B cell (primary cell): Measurements from ENCODE around the gene LDLRAD3. TPM values are rescaled to one million over a fixed set of nuclear protein-coding genes. Genes with fewer than 3 reads are reported as not detected.

Source experiments
- ATAC-seq: fragments of 200-7000 bp; cut with Tn5 transposase; one replicate; pipeline ENCODE4 v1.10.0; 2021; ENCODE audit warnings: low read depth, mild to moderate bottlenecking, moderate number of reproducible peaks, moderate library complexity
- CTCF ChIA-PET: fragments of 350-600 bp; sonication (Branson Sonifier 250); formaldehyde crosslinking; loops from one replicate; lab custom pipeline; 2021; ENCODE audit warnings: antibody characterized with exemption, inconsistent platforms; lab: Charles Lee
- POLR2A ChIA-PET: fragments of 350-600 bp; sonication (Branson Sonifier 250); formaldehyde crosslinking; loops from one replicate; lab custom pipeline; 2021; ENCODE audit warnings: antibody characterized with exemption; lab: Charles Lee
- DNase-seq: peaks from one replicate; pipeline ENCODE4 v3.0.0; 2013
- H2AFZ ChIP-seq: 2 replicates; pipeline ENCODE4 v1.6.1; 2012; ENCODE audit warnings: mild to moderate bottlenecking, low read depth, low read length; ENCODE audit not compliant: insufficient read depth, poor library complexity, severe bottlenecking
- H3K27ac ChIP-seq, 2 donors: 1 replicate in 1 of 2; 2 replicates in 1 of 2; pipeline ENCODE4 v1.5.1; 2012 to 2013; ENCODE audit warnings: low read length in 2 of 2, mild to moderate bottlenecking in 2 of 2, moderate library complexity in 1 of 2
- H3K27me3 ChIP-seq, 4 experiments: fragments of 200-600 bp in 1 of 4; sonication (generic) in 1 of 4; replicated peaks in 1 of 4; 1 replicate in 2 of 4; 2 replicates in 2 of 4; pipeline versions ENCODE4 v1.6.1 to v1.7.0; 2013 to 2016; ENCODE audit warnings: low read length in 3 of 4, mild to moderate bottlenecking in 2 of 4, mixed read lengths in 1 of 4, moderate library complexity in 1 of 4; ENCODE audit not compliant: insufficient read depth in 4 of 4, control insufficient read depth in 3 of 4; ENCODE audit errors: control extremely low read depth in 1 of 4
- H3K36me3 ChIP-seq, 2 experiments: replicated peaks in 1 of 2; 1 replicate in 1 of 2; 2 replicates in 1 of 2; pipeline versions ENCODE4 v1.6.1 to v1.7.1; 2013; ENCODE audit warnings: low read length in 1 of 2; ENCODE audit not compliant: insufficient read depth in 2 of 2, control insufficient read depth in 1 of 2; ENCODE audit errors: control extremely low read depth in 1 of 2, extremely low read depth in 1 of 2
- H3K4me1 ChIP-seq, 2 donors: fragments of 200-600 bp in 1 of 2; sonication (generic) in 1 of 2; 1 replicate in 1 of 2; 2 replicates in 1 of 2; pipeline versions ENCODE4 v1.5.1 to v1.6.1; 2013 to 2017; ENCODE audit warnings: low read length in 2 of 2; ENCODE audit not compliant: control insufficient read depth in 2 of 2, insufficient read depth in 2 of 2
- H3K4me2 ChIP-seq: replicated peaks from 2 replicates; pipeline ENCODE3; 2012; ENCODE audit warnings: mild to moderate bottlenecking, low read depth, low read length; ENCODE audit not compliant: poor library complexity, severe bottlenecking
- H3K4me3 ChIP-seq, 5 experiments: fragments of 200-600 bp in 1 of 5; sonication (generic) in 1 of 5; 1 replicate in 3 of 5; 2 replicates in 2 of 5; pipeline versions ENCODE4 v1.5.1 to v1.7.0; 2011 to 2016; ENCODE audit warnings: low read length in 4 of 5, mild to moderate bottlenecking in 4 of 5, low read depth in 2 of 5, control low read depth in 1 of 5, moderate library complexity in 1 of 5; ENCODE audit not compliant: insufficient read depth in 1 of 5; ENCODE audit errors: control extremely low read depth in 1 of 5, extremely low read depth in 1 of 5
- H3K79me2 ChIP-seq: fragments of 200-600 bp; sonication (generic); one replicate; pipeline ENCODE4 v1.6.0; 2016; ENCODE audit warnings: low read length; ENCODE audit not compliant: control insufficient read depth, insufficient read depth
- H3K9ac ChIP-seq: fragments of 200-600 bp; sonication (generic); 2 replicates; pipeline ENCODE4 v1.6.1; 2017; ENCODE audit warnings: mild to moderate bottlenecking, low read length, moderate library complexity
- H3K9me3 ChIP-seq, 3 donors: one replicate each; pipeline versions ENCODE4 v1.6.1 to v1.7.1; 2013; ENCODE audit warnings: low read length in 2 of 3; ENCODE audit not compliant: control insufficient read depth in 2 of 3, insufficient read depth in 1 of 3; ENCODE audit errors: control extremely low read depth in 1 of 3
- H4K20me1 ChIP-seq: 2 replicates; pipeline ENCODE4 v1.6.0; 2012; ENCODE audit warnings: mild to moderate bottlenecking, low read length; ENCODE audit not compliant: insufficient read depth, control insufficient read depth, poor library complexity, severe bottlenecking
- H3K27ac Mint-ChIP-seq: one replicate; pipeline ENCODE4 v1.8.0; 2021; ENCODE audit warnings: mixed read lengths
- H3K27me3 Mint-ChIP-seq: one replicate; pipeline ENCODE4 v1.8.0; 2021; ENCODE audit warnings: mixed read lengths
- H3K4me1 Mint-ChIP-seq: one replicate; pipeline ENCODE4 v1.8.0; 2021; ENCODE audit warnings: mixed read lengths
- H3K4me3 Mint-ChIP-seq: one replicate; pipeline ENCODE4 v1.8.0; 2021; ENCODE audit warnings: mixed read lengths
- H3K9me3 Mint-ChIP-seq: one replicate; pipeline ENCODE4 v1.8.0; 2022; ENCODE audit warnings: mixed read lengths; ENCODE audit not compliant: insufficient read depth
- EZH2 ChIP-seq: IDR thresholded peaks from 2 replicates; pipeline ENCODE4 v1.6.1; 2012; ENCODE audit warnings: borderline replicate concordance, low read depth, mild to moderate bottlenecking, moderate library complexity, low read length; ENCODE audit not compliant: insufficient read depth, poor library complexity, severe bottlenecking
- WGBS: methylation state at CpG from one replicate; pipeline ENCODE4 v1.1.5; 2013; ENCODE audit warnings: missing lambda C conversion rate; ENCODE audit not compliant: insufficient coverage; 5-methylcytosine and 5-hydroxymethylcytosine counted together
- intact Hi-C: fragments of 100-400 bp; cut with micrococcal nuclease; formaldehyde crosslinking; loops from one replicate; pipeline ENCODE4 v1.10.0; 2022
- polyA plus RNA-seq: library from polyadenylated mRNA; depleted of rRNA; stranded (reverse); fragments of >200 nt; gene quantifications from 2 replicates; pipeline ENCODE4 v1.2.3, GENCODE V29; 2012
- total RNA-seq, 2 donors: library from RNA; stranded (reverse); fragments of 120-200 nt in 1 of 2; gene quantifications; 1 replicate in 1 of 2; 2 replicates in 1 of 2; pipeline versions ENCODE4 v1.2.3 to v1.2.4, GENCODE V29; 2013 to 2022
- TF ChIP-seq, protein P1 (sequence below): fragments of 200-600 bp; IDR thresholded peaks from one replicate; pipeline ENCODE4 v1.8.0; 2022; ENCODE audit warnings: antibody characterized with exemption, mild to moderate bottlenecking

The LDLRAD3 gene
- total and polyA plus RNA-seq, 2 donors (not counting 1 experiment from before 2014, with no cell fraction given) = 0.01 TPM; not detected in 1

DNA sequence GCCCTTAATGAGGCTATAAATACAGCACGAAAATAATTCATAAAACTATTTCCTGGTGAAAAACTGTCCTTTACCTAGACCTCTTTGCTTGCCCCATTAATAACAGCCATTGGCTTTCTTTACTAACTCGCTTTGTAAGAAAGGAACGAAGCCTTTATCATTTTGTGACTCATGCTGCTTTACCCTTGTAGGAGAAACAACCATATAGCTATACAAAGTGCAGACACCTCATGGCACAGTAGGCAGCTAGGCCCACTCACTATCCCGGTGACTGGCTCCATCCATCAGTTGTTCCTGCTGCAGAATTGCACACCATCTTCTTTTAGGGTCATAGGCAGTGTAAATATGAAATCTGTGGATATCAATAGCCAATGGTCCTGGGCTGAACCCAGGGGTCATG, 85.8 kb downstream of the LDLRAD3 start:
- no peaks in the 10 kb centered on the region for H4K20me1 ChIP-seq
- peaks cover 3% of the 10 kb centered on the region for H3K27me3 Mint-ChIP-seq
- H3K79me2 ChIP-seq = no peaks in the 10 kb centered on the region
- H3K4me1 ChIP-seq = no peaks in the 10 kb centered on the region
- H3K9ac ChIP-seq = no peak overlapping the region
- no peak overlapping the region for H3K4me2 ChIP-seq
- H3K9me3 ChIP-seq = no peaks in the 10 kb centered on the region
- no peak overlapping the region for H3K4me3 ChIP-seq
- H3K4me1 Mint-ChIP-seq = no peaks in the 10 kb centered on the region
- ATAC-seq = no peak
- 96% methylated on average over 3 of the region's 4 CpGs for WGBS
- no peaks in the 10 kb centered on the region for H3K9me3 Mint-ChIP-seq
- ChIA-PET POLR2A (no interaction called here), CTCF (no interaction called here)
- H3K36me3 ChIP-seq = no peaks in the 10 kb centered on the region
- intact Hi-C loops = no loop called here
- no peak overlapping the region for H3K27ac Mint-ChIP-seq
- no peak overlapping the region for H3K4me3 Mint-ChIP-seq
- no peak overlapping the region for H2AFZ ChIP-seq
- H3K27ac ChIP-seq = no peak overlapping the region
- no peak for DNase-seq
- TF ChIP-seq, protein P1, sequence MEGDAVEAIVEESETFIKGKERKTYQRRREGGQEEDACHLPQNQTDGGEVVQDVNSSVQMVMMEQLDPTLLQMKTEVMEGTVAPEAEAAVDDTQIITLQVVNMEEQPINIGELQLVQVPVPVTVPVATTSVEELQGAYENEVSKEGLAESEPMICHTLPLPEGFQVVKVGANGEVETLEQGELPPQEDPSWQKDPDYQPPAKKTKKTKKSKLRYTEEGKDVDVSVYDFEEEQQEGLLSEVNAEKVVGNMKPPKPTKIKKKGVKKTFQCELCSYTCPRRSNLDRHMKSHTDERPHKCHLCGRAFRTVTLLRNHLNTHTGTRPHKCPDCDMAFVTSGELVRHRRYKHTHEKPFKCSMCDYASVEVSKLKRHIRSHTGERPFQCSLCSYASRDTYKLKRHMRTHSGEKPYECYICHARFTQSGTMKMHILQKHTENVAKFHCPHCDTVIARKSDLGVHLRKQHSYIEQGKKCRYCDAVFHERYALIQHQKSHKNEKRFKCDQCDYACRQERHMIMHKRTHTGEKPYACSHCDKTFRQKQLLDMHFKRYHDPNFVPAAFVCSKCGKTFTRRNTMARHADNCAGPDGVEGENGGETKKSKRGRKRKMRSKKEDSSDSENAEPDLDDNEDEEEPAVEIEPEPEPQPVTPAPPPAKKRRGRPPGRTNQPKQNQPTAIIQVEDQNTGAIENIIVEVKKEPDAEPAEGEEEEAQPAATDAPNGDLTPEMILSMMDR = no peak
- no peaks in the 10 kb centered on the region for H3K27me3 ChIP-seq

DNA sequence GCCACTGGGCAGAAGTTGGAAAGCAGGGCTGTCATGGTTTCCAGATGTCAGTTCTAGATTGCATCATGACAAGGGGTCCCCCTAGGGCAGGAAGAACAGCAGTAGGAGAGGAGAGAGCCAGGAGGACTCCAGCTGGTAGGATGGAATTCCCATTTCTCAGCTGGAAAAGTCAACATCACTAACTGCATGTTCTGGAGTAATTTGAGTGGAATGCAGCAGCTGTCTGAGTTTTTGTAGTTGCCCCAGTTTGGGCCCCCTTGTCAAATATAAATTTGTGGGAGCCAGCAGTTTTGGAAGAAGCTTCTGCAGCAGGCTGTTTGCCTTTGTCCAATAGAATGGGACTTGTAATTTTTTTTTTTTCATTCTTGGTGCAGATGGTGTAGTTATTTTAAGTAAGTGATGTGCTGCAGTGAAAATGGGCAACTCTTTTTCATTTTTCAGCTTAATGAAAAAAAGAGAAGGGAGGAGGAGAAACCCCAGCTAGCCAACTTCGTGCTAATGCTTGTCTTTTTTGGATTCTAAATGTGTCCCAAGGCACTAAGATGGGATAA, 86.9 kb downstream of the LDLRAD3 start:
- no peak overlapping the region for H3K27ac ChIP-seq
- H3K9ac ChIP-seq = no peak overlapping the region
- no peak for DNase-seq
- H3K4me3 ChIP-seq = no peak overlapping the region
- no CpG with 5 or more reads among the region's 1 CpG for WGBS
- no peaks in the 10 kb centered on the region for H3K79me2 ChIP-seq
- H3K27me3 ChIP-seq = no peaks in the 10 kb centered on the region
- TF ChIP-seq, protein P1 = no peak
- no peak for TF ChIP-seq EZH2
- no peaks in the 10 kb centered on the region for H3K4me1 ChIP-seq
- no peaks in the 10 kb centered on the region for H3K9me3 Mint-ChIP-seq
- H3K27ac Mint-ChIP-seq = no peak overlapping the region
- CTCF ChIA-PET = no interaction called here
- no peak overlapping the region for H2AFZ ChIP-seq
- H3K4me1 Mint-ChIP-seq = no peaks in the 10 kb centered on the region
- H3K27me3 Mint-ChIP-seq = peaks cover 3% of the 10 kb centered on the region
- intact Hi-C loops = no loop called here
- no peak overlapping the region for H3K4me3 Mint-ChIP-seq
- no peak overlapping the region for H3K4me2 ChIP-seq
- POLR2A ChIA-PET = no interaction called here
- H3K9me3 ChIP-seq = no peaks in the 10 kb centered on the region
- ATAC-seq = no peak
- no peaks in the 10 kb centered on the region for H4K20me1 ChIP-seq
- no peaks in the 10 kb centered on the region for H3K36me3 ChIP-seq
